CD1c-positive myeloid dendritic cell (primary cell): ENCODE results near the gene DHRS1.
A peak's percentile ranks its signal among the peaks of the same experiment; 100 is the strongest.
"Not testable (repeated sequence)": the region's sequence is repeated elsewhere in the genome, so short reads cannot be mapped to it uniquely, and the experiment has no call there.

Experiments
- DNase-seq: peaks from one replicate; pipeline ENCODE4 v3.0.0-alpha.2; 2016; ENCODE audit errors: extremely low spot score

The DHRS1 gene

GRCh38 chr14:24246765-24247212, 52.8 kb downstream of the DHRS1 start:
- DNase-seq = peak; percentile 17

GRCh38 chr14:24245350-24245749, 54.2 kb downstream of the DHRS1 start:
- not testable (repeated sequence) for DNase-seq

GRCh38 chr14:24243336-24243836, 56.2 kb downstream of the DHRS1 start:
- DNase-seq = peak; percentile 45

GRCh38 chr14:24241829-24242443, 57.6 kb downstream of the DHRS1 start:
- peak; percentile 96 for DNase-seq
